AG08396 (cell line): ENCODE results near the gene CNR2.
"Not testable (repeated sequence)": the region's sequence is repeated elsewhere in the genome, so short reads cannot be mapped to it uniquely, and the experiment has no call there.

Experiments
- DNase-seq: peaks from one replicate; pipeline ENCODE4 v3.0.0; 2012; ENCODE audit warnings: low spot score, mixed read lengths

The CNR2 gene

DNA sequence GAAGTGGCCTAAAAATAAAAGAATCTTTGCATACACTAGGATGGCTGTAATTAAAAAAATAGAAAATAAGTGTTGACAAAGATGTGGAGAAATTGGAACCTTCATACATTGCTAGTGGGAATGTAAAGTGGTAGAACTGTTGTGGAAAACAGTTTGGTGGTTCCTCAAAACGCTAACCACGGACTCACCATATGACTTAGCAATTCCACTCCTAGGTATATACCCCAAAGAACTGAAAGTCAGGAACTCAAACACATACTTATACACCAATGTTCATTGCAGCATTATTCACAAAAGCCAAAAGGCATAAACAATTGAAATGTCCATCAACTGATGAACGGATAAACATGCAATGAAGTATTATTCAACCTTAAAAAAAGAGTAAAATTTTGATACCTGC lies 77.1 kb downstream of the CNR2 start:
- DNase-seq, result no peak

GRCh38 chr1:23834156-23834555 lies 79.0 kb downstream of the CNR2 start:
- DNase-seq, result not testable (repeated sequence)

DNA sequence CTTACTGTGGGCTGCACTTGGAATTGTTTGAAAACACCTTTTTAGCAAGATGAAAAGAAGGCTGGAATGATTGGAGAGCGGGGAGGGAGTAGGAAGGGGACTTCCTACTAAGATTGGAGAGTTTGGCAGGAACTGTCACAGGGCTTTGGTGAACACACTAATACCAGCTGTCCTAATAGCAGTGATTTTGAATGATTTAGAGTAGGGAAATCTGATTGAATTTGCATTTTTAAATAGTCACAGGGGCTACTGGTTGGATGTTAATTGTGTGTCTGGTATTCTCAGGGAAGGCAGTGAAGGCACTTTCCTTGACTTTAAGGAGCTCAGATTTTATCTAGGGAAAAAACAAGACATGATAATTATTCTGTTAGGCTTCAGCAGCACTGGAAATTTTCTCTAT lies 85.4 kb downstream of the CNR2 start:
- no peak for DNase-seq

DNA sequence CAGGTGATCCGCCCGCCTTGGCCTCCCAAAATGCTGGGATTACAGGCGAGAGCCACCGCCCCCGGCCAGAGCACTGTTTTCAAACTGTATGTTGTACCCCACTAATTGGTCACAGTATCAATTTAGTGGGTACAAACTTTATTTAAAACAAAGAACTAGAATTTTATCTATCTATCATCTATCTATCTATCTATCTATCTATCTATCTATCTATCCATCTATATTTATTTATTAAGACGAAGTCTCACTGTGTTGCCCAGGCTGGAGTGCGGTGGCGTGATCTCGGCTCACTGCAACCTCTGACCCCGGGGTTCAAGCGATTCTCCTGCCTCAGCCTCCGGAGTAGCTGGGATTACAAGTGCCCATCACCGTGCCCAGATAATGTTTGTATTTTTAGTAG lies 86.6 kb downstream of the CNR2 start:
- DNase-seq, result not testable (repeated sequence)

DNA sequence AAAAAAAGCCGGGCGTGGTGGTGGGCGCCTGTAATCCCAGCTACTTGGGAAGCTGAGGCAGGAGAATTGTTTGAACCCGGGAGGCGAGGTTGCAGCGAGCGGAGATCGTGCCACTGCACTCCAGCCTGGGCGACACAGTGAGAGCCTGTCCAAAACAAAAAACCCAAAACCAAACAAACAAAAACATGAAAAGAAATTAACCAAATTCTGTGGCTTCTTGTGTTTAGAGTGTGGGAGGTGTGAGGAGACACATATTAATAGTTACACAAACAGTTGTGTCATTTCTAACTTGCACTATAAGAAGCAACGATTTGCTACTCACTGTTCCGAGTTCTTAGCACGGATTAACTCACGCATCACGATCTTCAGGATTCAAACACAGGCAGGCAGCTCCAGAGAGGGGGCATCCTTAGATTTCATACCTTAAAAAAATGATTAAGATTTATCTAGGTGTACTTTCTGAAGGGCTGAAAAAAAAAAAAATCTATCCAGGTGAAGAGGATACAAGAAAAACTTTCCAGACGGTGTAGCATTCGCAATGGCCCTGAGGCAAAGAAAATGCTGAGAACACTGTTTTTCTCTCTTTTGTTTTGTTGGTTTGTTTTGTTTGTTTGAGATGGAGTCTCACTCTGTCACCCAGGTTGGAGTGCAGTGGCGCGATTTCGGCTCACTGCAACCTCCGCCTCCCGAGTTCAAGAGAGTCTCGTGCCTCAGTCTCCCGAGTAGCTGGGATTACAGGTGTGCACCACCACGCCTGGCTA lies 87.2 kb downstream of the CNR2 start:
- DNase-seq, result no peak

DNA sequence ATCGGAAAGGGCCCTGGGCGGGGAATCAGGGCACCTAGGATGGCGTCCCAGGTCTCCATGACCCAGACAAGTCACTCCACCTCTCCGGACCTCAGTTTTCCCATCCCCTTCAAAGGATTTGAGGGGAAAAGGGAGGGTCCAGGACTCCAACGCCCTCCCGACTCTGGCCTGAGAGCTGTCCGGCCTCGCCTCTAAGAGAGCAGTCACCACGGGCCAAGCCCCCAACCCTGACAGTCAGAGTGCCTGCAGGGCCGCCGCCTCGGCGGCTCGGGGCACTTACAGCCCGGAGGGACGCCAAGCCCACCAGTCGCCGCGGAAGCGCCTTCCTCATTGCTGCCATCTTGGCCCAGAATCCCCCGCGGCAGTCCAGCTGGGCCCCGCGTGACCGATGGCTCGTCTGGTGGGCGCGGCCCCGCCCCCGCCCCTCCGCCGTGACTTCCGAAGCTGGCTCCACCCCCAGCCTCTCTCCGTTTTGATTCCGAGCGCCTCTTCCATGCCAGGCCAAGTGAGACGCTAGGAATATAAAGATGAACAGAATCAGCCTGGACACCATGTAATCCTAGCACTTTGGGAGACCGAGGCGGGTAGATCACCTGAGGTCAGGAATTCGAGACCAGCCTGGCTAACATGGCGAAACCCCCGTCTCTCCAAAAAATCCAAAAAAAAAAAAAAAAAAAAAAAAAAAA lies 87.9 kb downstream of the CNR2 start, which contains the start of gene HMGCL:
Gene HMGCL, minus strand, starts transcription at position 354 of the 686 bp plus-strand sequence. Its CDS starts 14 bp downstream, at position 340.
- peak; percentile 95 for DNase-seq

- DNase-seq, result no peak
These were observed 88.5 kb downstream of the CNR2 start for GRCh38 chr1:23824711-23825075.

DNA sequence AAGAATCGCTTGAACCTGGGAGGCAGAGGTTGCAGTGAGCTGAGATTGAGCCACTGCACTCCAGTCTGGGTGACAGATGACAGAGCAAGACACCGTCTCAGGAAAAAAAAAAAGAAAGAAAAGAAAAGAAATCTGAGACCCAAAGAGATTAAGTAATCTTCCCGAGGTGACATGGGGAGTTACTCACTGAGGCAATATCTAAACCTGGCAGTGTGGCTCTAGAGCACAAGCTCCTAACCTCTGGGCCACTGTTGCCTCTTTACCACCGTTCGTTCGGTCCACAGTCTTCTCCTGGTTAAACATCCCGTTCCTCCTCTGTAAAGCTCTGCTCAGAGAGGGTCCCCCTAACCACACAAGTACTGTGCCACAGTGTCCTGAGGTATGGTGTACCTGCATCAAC lies 89.4 kb downstream of the CNR2 start:
- no peak for DNase-seq
